Stimulated activated CD4-positive, alpha-beta T cell treated with anti-CD3 and anti-CD28 coated beads, Interleukin-2, amount 100 ng/mL, for 48 hours (primary cell): ENCODE measurements around the gene SVBP.
A peak's percentile ranks its signal among the peaks of the same experiment; 100 is the strongest.

Experiments used
- DNase-seq, 2 donors: peaks; one replicate each; pipeline ENCODE4 v3.0.0-alpha.2; 2020

SVBP gene

GRCh38 chr1:42797979-42798378, 19.2 kb downstream of the SVBP start:
- DNase-seq = no peak

GRCh38 chr1:42797414-42797813, 19.8 kb downstream of the SVBP start:
- no peak for DNase-seq

- no peak for DNase-seq
These were observed 23.4 kb downstream of the SVBP start for GRCh38 chr1:42793824-42794223.

GRCh38 chr1:42788021-42788420, 29.2 kb downstream of the SVBP start:
- no peak for DNase-seq

- no peak for DNase-seq
These were observed 31.1 kb downstream of the SVBP start for GRCh38 chr1:42786097-42786496.

GRCh38 chr1:42784946-42785693, 32.1 kb downstream of the SVBP start, which contains the start of gene TMEM269:
Gene TMEM269, plus strand, starts transcription at chr1:42784991. Its CDS starts 4,903 bp downstream, at chr1:42789894.
- peak; percentile 7 to 41 for DNase-seq

- DNase-seq = no peak
These were observed 32.7 kb downstream of the SVBP start for GRCh38 chr1:42784547-42784945.

GRCh38 chr1:42783092-42783491, 34.1 kb downstream of the SVBP start:
- no peak for DNase-seq

GRCh38 chr1:42780176-42780575, 37.0 kb downstream of the SVBP start:
- no peak for DNase-seq

- DNase-seq = no peak
These were observed 37.5 kb downstream of the SVBP start for GRCh38 chr1:42779725-42780124.

- DNase-seq = peak in 1 of 2 donors; percentile 18
These were observed 39.3 kb downstream of the SVBP start for GRCh38 chr1:42777852-42778251.

- DNase-seq = no peak
These were observed 40.7 kb downstream of the SVBP start for GRCh38 chr1:42776502-42776901.

GRCh38 chr1:42774928-42775526, 42.2 kb downstream of the SVBP start:
- DNase-seq = no peak

- DNase-seq = no peak
These were observed 43.8 kb downstream of the SVBP start for GRCh38 chr1:42773420-42773819.

- no peak for DNase-seq
These were observed 47.4 kb downstream of the SVBP start for GRCh38 chr1:42769811-42770210.

GRCh38 chr1:42768172-42768571, 49.0 kb downstream of the SVBP start:
- no peak for DNase-seq

GRCh38 chr1:42767510-42768000, 49.6 kb downstream of the SVBP start:
- no peak for DNase-seq

- DNase-seq = peak; percentile 99 to 100
These were observed 50.3 kb downstream of the SVBP start, which contains the start of the genes C1orf50 and P3H1 for GRCh38 chr1:42766741-42767509. Gene C1orf50, plus strand, starts transcription at chr1:42767249. Its CDS starts 63 bp downstream, at chr1:42767312. Gene P3H1, minus strand, starts transcription at chr1:42767028. Its CDS starts 57 bp downstream, at chr1:42766971.

- peak; percentile 35 to 43 for DNase-seq
These were observed 51.1 kb downstream of the SVBP start for GRCh38 chr1:42765832-42766740.

GRCh38 chr1:42765269-42765668, 51.9 kb downstream of the SVBP start:
- no peak for DNase-seq

GRCh38 chr1:42762269-42762668, 54.9 kb downstream of the SVBP start:
- no peak for DNase-seq

GRCh38 chr1:42761567-42761966, 55.6 kb downstream of the SVBP start:
- no peak for DNase-seq
